B cell (primary cell): ENCODE data around the gene TRIM2. TPM values are rescaled to one million over a fixed set of nuclear protein-coding genes. Genes with fewer than 3 reads are reported as not detected.

Experiments used
- ATAC-seq: fragments of 200-7000 bp; cut with Tn5 transposase; one replicate; pipeline ENCODE4 v1.10.0; 2021; ENCODE audit warnings: low read depth, mild to moderate bottlenecking, moderate number of reproducible peaks, moderate library complexity
- CTCF ChIA-PET: fragments of 350-600 bp; sonication (Branson Sonifier 250); formaldehyde crosslinking; loops from one replicate; lab custom pipeline; 2021; ENCODE audit warnings: antibody characterized with exemption, inconsistent platforms; lab: Charles Lee
- POLR2A ChIA-PET: fragments of 350-600 bp; sonication (Branson Sonifier 250); formaldehyde crosslinking; loops from one replicate; lab custom pipeline; 2021; ENCODE audit warnings: antibody characterized with exemption; lab: Charles Lee
- DNase-seq: peaks from one replicate; pipeline ENCODE4 v3.0.0; 2013
- H2AFZ ChIP-seq: 2 replicates; pipeline ENCODE4 v1.6.1; 2012; ENCODE audit warnings: mild to moderate bottlenecking, low read depth, low read length; ENCODE audit not compliant: insufficient read depth, poor library complexity, severe bottlenecking
- H3K27ac ChIP-seq, 2 donors: 1 replicate in 1 of 2; 2 replicates in 1 of 2; pipeline ENCODE4 v1.5.1; 2012 to 2013; ENCODE audit warnings: low read length in 2 of 2, mild to moderate bottlenecking in 2 of 2, moderate library complexity in 1 of 2
- H3K27me3 ChIP-seq, 4 experiments: fragments of 200-600 bp in 1 of 4; sonication (generic) in 1 of 4; replicated peaks in 1 of 4; 1 replicate in 2 of 4; 2 replicates in 2 of 4; pipeline versions ENCODE4 v1.6.1 to v1.7.0; 2013 to 2016; ENCODE audit warnings: low read length in 3 of 4, mild to moderate bottlenecking in 2 of 4, mixed read lengths in 1 of 4, moderate library complexity in 1 of 4; ENCODE audit not compliant: insufficient read depth in 4 of 4, control insufficient read depth in 3 of 4; ENCODE audit errors: control extremely low read depth in 1 of 4
- H3K36me3 ChIP-seq, 2 experiments: replicated peaks in 1 of 2; 1 replicate in 1 of 2; 2 replicates in 1 of 2; pipeline versions ENCODE4 v1.6.1 to v1.7.1; 2013; ENCODE audit warnings: low read length in 1 of 2; ENCODE audit not compliant: insufficient read depth in 2 of 2, control insufficient read depth in 1 of 2; ENCODE audit errors: control extremely low read depth in 1 of 2, extremely low read depth in 1 of 2
- H3K4me1 ChIP-seq, 2 donors: fragments of 200-600 bp in 1 of 2; sonication (generic) in 1 of 2; 1 replicate in 1 of 2; 2 replicates in 1 of 2; pipeline versions ENCODE4 v1.5.1 to v1.6.1; 2013 to 2017; ENCODE audit warnings: low read length in 2 of 2; ENCODE audit not compliant: control insufficient read depth in 2 of 2, insufficient read depth in 2 of 2
- H3K4me2 ChIP-seq: replicated peaks from 2 replicates; pipeline ENCODE3; 2012; ENCODE audit warnings: mild to moderate bottlenecking, low read depth, low read length; ENCODE audit not compliant: poor library complexity, severe bottlenecking
- H3K4me3 ChIP-seq, 5 experiments: fragments of 200-600 bp in 1 of 5; sonication (generic) in 1 of 5; 1 replicate in 3 of 5; 2 replicates in 2 of 5; pipeline versions ENCODE4 v1.5.1 to v1.7.0; 2011 to 2016; ENCODE audit warnings: low read length in 4 of 5, mild to moderate bottlenecking in 4 of 5, low read depth in 2 of 5, control low read depth in 1 of 5, moderate library complexity in 1 of 5; ENCODE audit not compliant: insufficient read depth in 1 of 5; ENCODE audit errors: control extremely low read depth in 1 of 5, extremely low read depth in 1 of 5
- H3K79me2 ChIP-seq: fragments of 200-600 bp; sonication (generic); one replicate; pipeline ENCODE4 v1.6.0; 2016; ENCODE audit warnings: low read length; ENCODE audit not compliant: control insufficient read depth, insufficient read depth
- H3K9ac ChIP-seq: fragments of 200-600 bp; sonication (generic); 2 replicates; pipeline ENCODE4 v1.6.1; 2017; ENCODE audit warnings: mild to moderate bottlenecking, low read length, moderate library complexity
- H3K9me3 ChIP-seq, 3 donors: one replicate each; pipeline versions ENCODE4 v1.6.1 to v1.7.1; 2013; ENCODE audit warnings: low read length in 2 of 3; ENCODE audit not compliant: control insufficient read depth in 2 of 3, insufficient read depth in 1 of 3; ENCODE audit errors: control extremely low read depth in 1 of 3
- H4K20me1 ChIP-seq: 2 replicates; pipeline ENCODE4 v1.6.0; 2012; ENCODE audit warnings: mild to moderate bottlenecking, low read length; ENCODE audit not compliant: insufficient read depth, control insufficient read depth, poor library complexity, severe bottlenecking
- H3K27ac Mint-ChIP-seq: one replicate; pipeline ENCODE4 v1.8.0; 2021; ENCODE audit warnings: mixed read lengths
- H3K27me3 Mint-ChIP-seq: one replicate; pipeline ENCODE4 v1.8.0; 2021; ENCODE audit warnings: mixed read lengths
- H3K4me1 Mint-ChIP-seq: one replicate; pipeline ENCODE4 v1.8.0; 2021; ENCODE audit warnings: mixed read lengths
- H3K4me3 Mint-ChIP-seq: one replicate; pipeline ENCODE4 v1.8.0; 2021; ENCODE audit warnings: mixed read lengths
- H3K9me3 Mint-ChIP-seq: one replicate; pipeline ENCODE4 v1.8.0; 2022; ENCODE audit warnings: mixed read lengths; ENCODE audit not compliant: insufficient read depth
- EZH2 ChIP-seq: IDR thresholded peaks from 2 replicates; pipeline ENCODE4 v1.6.1; 2012; ENCODE audit warnings: borderline replicate concordance, low read depth, mild to moderate bottlenecking, moderate library complexity, low read length; ENCODE audit not compliant: insufficient read depth, poor library complexity, severe bottlenecking
- WGBS: methylation state at CpG from one replicate; pipeline ENCODE4 v1.1.5; 2013; ENCODE audit warnings: missing lambda C conversion rate; ENCODE audit not compliant: insufficient coverage; 5-methylcytosine and 5-hydroxymethylcytosine counted together
- intact Hi-C: fragments of 100-400 bp; cut with micrococcal nuclease; formaldehyde crosslinking; loops from one replicate; pipeline ENCODE4 v1.10.0; 2022
- polyA plus RNA-seq: library from polyadenylated mRNA; depleted of rRNA; stranded (reverse); fragments of >200 nt; gene quantifications from 2 replicates; pipeline ENCODE4 v1.2.3, GENCODE V29; 2012
- total RNA-seq, 2 donors: library from RNA; stranded (reverse); fragments of 120-200 nt in 1 of 2; gene quantifications; 1 replicate in 1 of 2; 2 replicates in 1 of 2; pipeline versions ENCODE4 v1.2.3 to v1.2.4, GENCODE V29; 2013 to 2022
- TF ChIP-seq, protein P1 (sequence below): fragments of 200-600 bp; IDR thresholded peaks from one replicate; pipeline ENCODE4 v1.8.0; 2022; ENCODE audit warnings: antibody characterized with exemption, mild to moderate bottlenecking

TRIM2 gene
- total and polyA plus RNA-seq, 2 donors (not counting 1 experiment from before 2014, with no cell fraction given) = 1.2 to 6.4 TPM

- H3K27me3 ChIP-seq = peaks cover 0 to 7% (median 0%) of the 10 kb centered on the region in 4 experiments
- intact Hi-C loops = loop anchor here (1.0 to 10.0 kb wide), 2 partner anchors 26 to 422 kb away; no protein-coding TSS in a partner anchor
- peak overlapping the region; percentile 97 for H3K4me2 ChIP-seq
- peak overlapping the region; percentile 80 for H3K9ac ChIP-seq
- Mint-ChIP-seq H3K27ac (peak overlapping the region; percentile 73), H3K9me3 (peaks cover 9% of the 10 kb centered on the region), H3K4me3 (peak overlapping the region; percentile 92), H3K4me1 (peaks cover 30% of the 10 kb centered on the region), H3K27me3 (no peaks in the 10 kb centered on the region)
- H3K36me3 ChIP-seq = no peaks in the 10 kb centered on the region
- WGBS = under 1% methylated on average over 59 of the region's 61 CpGs
- TF ChIP-seq, protein P1, sequence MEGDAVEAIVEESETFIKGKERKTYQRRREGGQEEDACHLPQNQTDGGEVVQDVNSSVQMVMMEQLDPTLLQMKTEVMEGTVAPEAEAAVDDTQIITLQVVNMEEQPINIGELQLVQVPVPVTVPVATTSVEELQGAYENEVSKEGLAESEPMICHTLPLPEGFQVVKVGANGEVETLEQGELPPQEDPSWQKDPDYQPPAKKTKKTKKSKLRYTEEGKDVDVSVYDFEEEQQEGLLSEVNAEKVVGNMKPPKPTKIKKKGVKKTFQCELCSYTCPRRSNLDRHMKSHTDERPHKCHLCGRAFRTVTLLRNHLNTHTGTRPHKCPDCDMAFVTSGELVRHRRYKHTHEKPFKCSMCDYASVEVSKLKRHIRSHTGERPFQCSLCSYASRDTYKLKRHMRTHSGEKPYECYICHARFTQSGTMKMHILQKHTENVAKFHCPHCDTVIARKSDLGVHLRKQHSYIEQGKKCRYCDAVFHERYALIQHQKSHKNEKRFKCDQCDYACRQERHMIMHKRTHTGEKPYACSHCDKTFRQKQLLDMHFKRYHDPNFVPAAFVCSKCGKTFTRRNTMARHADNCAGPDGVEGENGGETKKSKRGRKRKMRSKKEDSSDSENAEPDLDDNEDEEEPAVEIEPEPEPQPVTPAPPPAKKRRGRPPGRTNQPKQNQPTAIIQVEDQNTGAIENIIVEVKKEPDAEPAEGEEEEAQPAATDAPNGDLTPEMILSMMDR = no peak
- no peak for TF ChIP-seq EZH2
- peak overlapping the region; percentile 97 for H2AFZ ChIP-seq
- H3K4me1 ChIP-seq = peaks cover 4 to 11% of the 10 kb centered on the region in 2 donors
- CTCF ChIA-PET = interaction anchor here (0.6 to 1.7 kb wide), 5 partner anchors 18 to 375 kb away, joined by 3 to 5 read pairs (median 3); no protein-coding TSS in a partner anchor
- H3K27ac ChIP-seq = peak overlapping the region in 1 of 2 donors; percentile 48
- H3K4me3 ChIP-seq = peak overlapping the region; percentile 3 to 84 (median 67)
- ATAC-seq (peak; percentile 65), DNase-seq (peak; percentile 61)
- H3K79me2 ChIP-seq = no peaks in the 10 kb centered on the region
- POLR2A ChIA-PET = interaction anchor here (0.5 to 1.6 kb wide), 2 partner anchors 19 to 420 kb away, joined by 3 to 6 read pairs; partner anchors contain the start of gene TRIM2
- peaks cover 0 to 8% (median 4%) of the 10 kb centered on the region in 3 donors for H3K9me3 ChIP-seq
- no peaks in the 10 kb centered on the region for H4K20me1 ChIP-seq
Measured at GRCh38 chr4:153222707-153223426, 18.6 kb downstream of the TRIM2 start.
